PFSK-1 (cell line): ENCODE measurements around the gene KIRREL3.

ENCODE experiments used
- POLR2AphosphoS5 ChIP-seq: IDR thresholded peaks from 2 replicates; pipeline ENCODE4 v1.6.1; 2012; ENCODE audit warnings: low read depth, mild to moderate bottlenecking, control low read depth, low read length, moderate library complexity
- REST ChIP-seq, 2 experiments: IDR thresholded peaks; 2 replicates each; pipeline versions ENCODE4 v1.6.1 to v1.8.0; 2011 to 2012; ENCODE audit warnings: low read depth in 2 of 2, low read length in 2 of 2, control low read depth in 1 of 2, inconsistent platforms in 1 of 2, mild to moderate bottlenecking in 1 of 2, moderate library complexity in 1 of 2; ENCODE audit not compliant: insufficient read depth in 1 of 2
- TAF1 ChIP-seq: IDR thresholded peaks from 2 replicates; pipeline ENCODE4 v1.6.1; 2012; ENCODE audit warnings: low read length, control low read depth, borderline replicate concordance; ENCODE audit not compliant: insufficient read depth

- TF ChIP-seq POLR2AphosphoS5 = no peak
- TF ChIP-seq REST (IDR thresholded peaks at IDR 0.05; ENCODE audit: insufficient read depth in 1 of 2, low read depth in 2 of 2, low read length in 2 of 2) = no peak
- no peak for TF ChIP-seq TAF1
These were observed 597.5 kb downstream of the KIRREL3 start for GRCh38 chr11:126403022-126403581.
